Endothelial cell of umbilical vein (primary cell): Measurements from ENCODE around the gene SLC2A6.

Experiments
- EZH2 ChIP-seq: IDR thresholded peaks from 2 replicates; pipeline ENCODE4 v1.6.1; 2012; ENCODE audit warnings: borderline replicate concordance, low read depth, mild to moderate bottlenecking, moderate library complexity, low read length, inconsistent platforms; ENCODE audit not compliant: severe bottlenecking
- JUN ChIP-seq: IDR thresholded peaks from 2 replicates; pipeline ENCODE4 v1.6.1; 2011; ENCODE audit warnings: borderline replicate concordance, low read depth; ENCODE audit not compliant: insufficient read length, insufficient read depth
- POLR2A ChIP-seq: IDR thresholded peaks from 2 replicates; pipeline ENCODE4 v1.6.1; 2012; ENCODE audit warnings: low read depth, mild to moderate bottlenecking, control low read depth, low read length
- POLR2AphosphoS5 ChIP-seq: IDR thresholded peaks from 2 replicates; pipeline ENCODE4 v1.6.1; 2012; ENCODE audit warnings: low read depth, mild to moderate bottlenecking, control low read depth, low read length, moderate library complexity; ENCODE audit not compliant: insufficient read depth
- TF ChIP-seq, protein P1 (sequence below), 2 donors: IDR thresholded peaks; 1 replicate in 1 of 2; 2 replicates in 1 of 2; pipeline ENCODE4 v1.5.1; 2011; ENCODE audit warnings: low read length in 2 of 2, mild to moderate bottlenecking in 2 of 2, moderate library complexity in 2 of 2, control low read depth in 1 of 2, inconsistent platforms in 1 of 2, low read depth in 1 of 2; ENCODE audit not compliant: insufficient read depth in 1 of 2; ENCODE audit errors: extremely low read depth in 1 of 2

GRCh38 chr9:133471551-133472276 lies 7.2 kb downstream of the SLC2A6 start:
- TF ChIP-seq JUN (no peak), POLR2A (no peak), EZH2 (no peak), POLR2AphosphoS5 (no peak)
- TF ChIP-seq, protein P1, sequence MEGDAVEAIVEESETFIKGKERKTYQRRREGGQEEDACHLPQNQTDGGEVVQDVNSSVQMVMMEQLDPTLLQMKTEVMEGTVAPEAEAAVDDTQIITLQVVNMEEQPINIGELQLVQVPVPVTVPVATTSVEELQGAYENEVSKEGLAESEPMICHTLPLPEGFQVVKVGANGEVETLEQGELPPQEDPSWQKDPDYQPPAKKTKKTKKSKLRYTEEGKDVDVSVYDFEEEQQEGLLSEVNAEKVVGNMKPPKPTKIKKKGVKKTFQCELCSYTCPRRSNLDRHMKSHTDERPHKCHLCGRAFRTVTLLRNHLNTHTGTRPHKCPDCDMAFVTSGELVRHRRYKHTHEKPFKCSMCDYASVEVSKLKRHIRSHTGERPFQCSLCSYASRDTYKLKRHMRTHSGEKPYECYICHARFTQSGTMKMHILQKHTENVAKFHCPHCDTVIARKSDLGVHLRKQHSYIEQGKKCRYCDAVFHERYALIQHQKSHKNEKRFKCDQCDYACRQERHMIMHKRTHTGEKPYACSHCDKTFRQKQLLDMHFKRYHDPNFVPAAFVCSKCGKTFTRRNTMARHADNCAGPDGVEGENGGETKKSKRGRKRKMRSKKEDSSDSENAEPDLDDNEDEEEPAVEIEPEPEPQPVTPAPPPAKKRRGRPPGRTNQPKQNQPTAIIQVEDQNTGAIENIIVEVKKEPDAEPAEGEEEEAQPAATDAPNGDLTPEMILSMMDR (IDR thresholded peaks at IDR 0.05; ENCODE audit: extremely low read depth in 1 of 2, insufficient read depth in 1 of 2, low read depth in 1 of 2, low read length in 2 of 2): no peak
